GM21825 (cell line): ENCODE measurements around the gene HIPK4.
"Not testable (repeated sequence)": the region's sequence is repeated elsewhere in the genome, so short reads cannot be mapped to it uniquely, and the experiment has no call there.

ENCODE experiments used
- ATAC-seq: cut with Tn5 transposase; IDR thresholded peaks from one replicate; pipeline ENCODE4 v1.9.1; 2021; ENCODE audit warnings: mild to moderate bottlenecking, moderate library complexity; ENCODE audit not compliant: unreplicated experiment

Gene HIPK4

DNA sequence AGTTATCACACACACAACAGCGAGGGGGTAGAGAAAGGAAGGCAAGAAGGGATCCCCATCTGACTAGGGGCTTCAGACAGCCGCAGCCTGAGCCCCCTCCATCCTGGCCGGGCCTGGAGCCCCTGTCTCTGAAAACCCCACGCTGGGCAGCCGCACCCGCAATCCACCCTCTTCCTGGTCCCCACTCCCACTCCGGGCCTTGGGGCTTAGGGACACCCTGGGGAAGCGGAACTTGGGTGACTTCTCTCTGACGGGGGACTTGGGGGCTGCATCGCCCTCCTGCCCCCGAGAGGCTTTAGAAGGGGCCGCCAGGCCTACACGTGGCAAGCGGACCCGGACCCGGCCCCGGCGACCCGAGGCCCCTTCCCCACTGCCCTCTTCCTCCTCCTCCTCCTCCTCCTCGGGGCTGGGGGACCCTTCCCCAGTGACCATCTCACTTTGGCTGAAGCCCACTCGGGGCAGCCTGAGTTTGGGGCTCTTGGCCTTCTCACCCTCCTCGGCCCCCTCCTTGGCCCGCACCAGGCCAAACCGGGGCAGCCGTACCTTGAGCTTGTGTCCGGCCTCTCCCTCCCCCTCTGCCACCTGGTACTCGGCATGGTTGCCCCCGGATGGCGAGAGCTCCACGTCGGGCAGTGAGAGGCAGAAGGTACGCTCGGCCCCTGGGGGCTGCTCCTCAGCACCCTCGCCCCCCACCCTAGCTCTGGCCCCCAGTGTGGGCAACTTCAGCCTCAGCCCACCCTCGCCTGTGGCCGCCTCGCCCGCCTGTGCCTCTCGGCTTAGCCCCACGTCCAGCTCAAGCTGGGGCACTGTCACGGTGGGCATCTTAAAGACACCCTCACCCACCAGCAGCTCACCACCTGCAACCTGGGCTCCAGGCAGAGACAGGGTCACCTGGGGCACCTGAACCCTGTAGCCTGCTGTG, 4.2 kb upstream of the HIPK4 start:
- ATAC-seq: no peak

DNA sequence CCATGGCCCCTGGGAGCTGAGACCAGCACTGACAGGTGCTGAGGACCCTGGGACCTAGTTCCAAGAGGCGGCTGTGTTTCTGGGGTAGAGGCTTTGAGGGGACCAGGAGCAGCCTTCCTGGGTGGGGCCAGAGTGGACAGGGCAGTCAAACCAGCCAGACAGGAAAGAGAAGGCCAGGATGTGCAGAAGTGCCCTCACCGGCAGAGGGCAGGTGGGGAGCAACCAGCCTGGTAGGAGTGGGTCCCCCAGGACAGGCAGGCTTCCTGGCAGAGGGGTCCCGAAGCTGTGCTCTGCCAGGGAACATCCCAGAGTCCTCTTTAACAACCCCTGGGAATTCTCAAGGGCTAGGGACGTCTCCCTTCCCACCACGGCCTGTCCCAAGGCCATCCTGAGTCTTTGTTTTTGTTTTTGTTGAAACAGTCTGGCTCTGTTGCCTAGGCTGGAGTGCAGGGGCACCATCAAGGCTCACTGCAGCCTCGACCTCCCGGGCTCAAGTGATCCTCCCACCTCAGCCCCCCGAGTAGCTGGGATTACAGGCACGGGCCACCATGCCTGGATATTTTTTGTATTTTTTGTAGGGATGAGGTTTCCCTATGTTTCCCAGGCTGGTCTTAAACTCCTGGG, 3.0 kb upstream of the HIPK4 start:
- no peak for ATAC-seq

DNA sequence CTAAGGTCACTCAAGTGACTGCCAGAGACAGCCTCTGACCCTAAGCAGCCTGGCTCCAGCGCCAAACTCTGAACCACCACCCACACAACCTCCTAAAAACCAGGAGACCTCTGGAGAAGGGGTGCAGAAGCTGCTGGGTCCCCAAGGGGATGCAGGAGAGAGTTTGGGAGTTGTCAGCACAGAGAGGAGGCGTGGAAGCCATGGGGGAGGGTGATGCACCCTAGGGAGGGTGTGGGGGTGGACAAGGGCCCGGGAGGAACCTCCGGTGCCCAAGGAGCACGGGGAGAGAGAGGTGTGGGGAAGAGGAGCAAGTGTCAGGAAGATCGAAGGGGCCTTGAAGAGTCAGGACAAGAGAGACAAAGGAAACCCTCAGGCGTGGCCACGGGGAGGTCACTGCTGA, 2.1 kb upstream of the HIPK4 start:
- ATAC-seq: no peak

DNA sequence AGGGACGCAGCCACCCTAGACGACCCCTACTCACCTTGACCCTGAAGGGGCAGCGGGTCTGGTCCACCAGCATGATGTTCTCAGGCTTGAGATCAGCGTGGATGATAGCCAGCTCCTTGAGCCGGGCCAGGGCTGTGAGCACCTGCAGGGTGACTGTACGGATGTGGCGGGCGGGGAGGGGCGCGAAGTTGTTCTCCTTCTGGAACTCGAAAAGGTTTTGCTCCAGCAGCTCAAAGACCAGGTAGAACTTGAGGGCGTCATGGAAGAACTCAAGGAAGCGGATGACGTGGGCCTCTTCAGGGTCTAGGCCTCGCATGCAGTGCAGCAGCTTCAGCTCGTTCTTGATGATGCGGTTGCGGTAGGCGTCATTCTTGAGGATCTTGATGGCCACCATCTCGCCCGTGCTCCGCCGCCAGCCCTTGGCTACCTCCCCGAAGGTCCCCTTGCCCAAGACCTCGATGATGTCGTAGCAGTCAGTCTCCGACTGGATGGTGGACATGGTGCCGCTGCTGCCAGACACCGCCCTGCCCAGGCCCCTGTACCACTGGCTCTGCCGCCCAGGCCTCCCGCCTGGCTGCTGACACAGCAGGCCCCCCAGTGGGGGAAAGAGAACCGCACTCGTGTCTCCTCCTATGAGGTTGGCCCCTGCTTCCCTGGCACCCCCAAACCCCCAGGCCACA, 437 bp downstream of the HIPK4 start:
- no peak for ATAC-seq

DNA sequence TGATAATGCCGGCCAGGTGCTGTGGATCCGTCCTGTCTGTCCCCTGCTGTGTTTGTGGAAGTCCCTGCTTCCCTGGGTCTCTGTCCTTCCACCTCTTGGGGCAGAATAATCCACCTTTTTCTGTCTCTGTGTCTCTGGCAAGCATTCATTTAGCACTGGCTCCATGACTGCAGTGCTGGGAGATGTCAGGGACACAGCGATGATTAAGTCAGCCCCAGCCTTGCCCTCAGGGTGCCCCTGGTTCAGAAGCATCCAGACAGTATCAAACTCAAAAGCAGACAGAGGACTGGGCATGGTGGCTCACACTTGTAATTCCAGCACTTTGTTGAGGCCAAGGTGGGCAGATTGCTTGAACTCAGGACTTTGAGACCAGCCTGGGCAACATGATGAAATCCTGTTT, 1.5 kb downstream of the HIPK4 start:
- ATAC-seq: no peak

DNA sequence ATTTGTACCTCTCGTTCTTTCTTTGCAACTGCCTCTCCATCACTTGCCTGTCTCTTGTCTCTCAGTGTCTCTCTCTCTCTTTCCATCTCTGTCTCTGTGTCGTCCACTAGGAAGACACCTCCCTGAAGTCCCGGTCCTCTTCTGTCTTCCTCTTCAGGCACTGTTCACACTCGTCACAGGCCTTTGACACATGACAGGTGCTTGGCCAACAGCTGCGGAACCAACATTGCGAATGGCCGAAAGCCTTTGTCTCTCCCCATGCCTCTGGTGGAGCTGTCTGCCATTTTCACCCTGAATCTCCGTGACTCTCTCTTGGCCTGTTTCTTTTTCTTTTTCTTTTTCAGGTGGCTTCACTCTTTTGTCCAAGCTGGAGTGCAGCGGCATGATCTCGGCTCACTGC, 2.8 kb downstream of the HIPK4 start:
- no peak for ATAC-seq

DNA sequence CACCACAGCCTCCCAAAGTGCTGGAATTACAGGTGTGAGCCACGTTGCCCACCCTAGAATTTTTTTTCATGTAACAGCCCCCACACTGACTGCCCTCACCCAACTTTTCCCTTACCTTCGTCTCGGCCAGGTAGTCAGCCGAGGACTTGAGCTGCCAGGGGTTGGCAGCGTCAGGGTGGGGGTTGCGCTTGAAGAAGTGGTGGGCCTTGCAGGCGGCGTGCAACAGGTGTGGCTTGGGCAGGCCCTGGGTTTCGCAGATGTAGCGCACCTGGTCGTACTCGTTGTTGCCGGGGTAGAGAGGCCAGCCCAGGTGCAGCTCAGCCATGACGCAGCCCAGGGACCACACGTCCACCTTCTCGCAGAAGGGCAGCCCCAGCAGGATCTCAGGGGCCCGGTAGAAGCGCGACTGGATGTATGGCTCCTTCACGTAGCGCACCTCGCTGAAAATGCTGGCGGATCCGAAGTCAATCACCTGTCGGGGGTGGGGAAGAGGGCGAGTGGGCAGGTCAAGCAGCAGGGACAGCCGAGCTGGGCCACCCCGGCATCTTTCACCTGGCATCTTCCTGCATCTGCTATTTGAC, 6.2 kb downstream of the HIPK4 start:
- no peak for ATAC-seq

DNA sequence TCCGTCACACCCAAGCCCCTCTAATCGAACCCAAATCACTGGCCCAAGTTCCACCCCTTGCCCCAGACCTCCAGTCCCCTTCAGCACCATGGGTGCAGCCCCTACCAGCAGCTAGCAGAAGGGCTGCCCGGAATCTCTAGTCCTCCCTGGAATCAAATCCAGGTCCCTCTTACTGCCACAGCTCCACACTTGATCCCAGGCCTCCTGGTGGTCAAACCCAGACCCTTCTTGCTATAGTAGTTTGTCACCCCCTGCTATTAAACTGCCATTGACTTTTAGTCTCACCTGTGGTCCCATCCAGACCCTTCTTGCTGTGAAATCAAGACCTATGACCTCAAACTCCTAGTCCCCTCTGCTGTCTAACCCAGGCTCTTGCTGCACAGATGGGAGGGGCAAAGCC, 8.7 kb downstream of the HIPK4 start:
- no peak for ATAC-seq

DNA sequence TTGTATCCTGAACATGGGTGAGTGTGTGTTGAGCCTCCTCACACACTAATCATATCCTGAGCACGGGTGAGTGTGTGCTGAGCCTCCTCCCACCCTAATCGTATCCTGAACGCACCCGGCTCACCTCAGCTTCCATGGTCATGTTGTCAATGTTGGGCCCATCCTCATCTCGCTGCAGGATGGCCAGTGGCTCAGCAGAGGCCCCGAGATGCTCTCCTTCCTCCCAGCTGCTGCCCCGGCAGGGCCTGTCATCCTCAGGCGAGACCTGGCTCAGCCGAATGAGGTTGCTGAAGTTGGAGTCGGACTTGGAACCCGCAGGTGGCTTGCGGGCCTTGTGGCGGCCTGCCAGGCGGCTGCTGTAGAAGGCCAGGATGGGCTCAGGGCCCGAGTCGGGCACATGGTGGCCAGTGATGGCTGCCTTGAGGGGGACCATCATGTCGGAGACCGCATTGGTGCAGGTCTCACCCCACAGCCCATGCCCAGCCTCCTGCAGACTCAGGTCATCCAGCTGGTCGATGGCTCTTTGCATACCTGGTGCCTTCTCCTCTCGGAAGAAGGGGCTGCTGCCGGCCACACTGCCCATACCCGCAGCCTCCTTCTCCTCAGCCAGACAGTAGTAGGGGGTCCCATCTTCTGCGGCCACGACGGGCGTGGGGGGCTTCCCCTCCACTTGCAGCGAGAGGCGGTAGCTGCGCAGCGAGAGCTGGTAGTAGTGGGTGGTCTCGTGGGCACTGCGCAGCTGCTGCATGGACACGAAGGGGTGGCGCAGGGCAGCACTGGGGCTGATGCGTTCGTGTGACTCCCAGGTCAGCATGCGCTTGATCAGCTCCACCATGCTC, 9.6 kb downstream of the HIPK4 start:
- ATAC-seq: no peak

DNA sequence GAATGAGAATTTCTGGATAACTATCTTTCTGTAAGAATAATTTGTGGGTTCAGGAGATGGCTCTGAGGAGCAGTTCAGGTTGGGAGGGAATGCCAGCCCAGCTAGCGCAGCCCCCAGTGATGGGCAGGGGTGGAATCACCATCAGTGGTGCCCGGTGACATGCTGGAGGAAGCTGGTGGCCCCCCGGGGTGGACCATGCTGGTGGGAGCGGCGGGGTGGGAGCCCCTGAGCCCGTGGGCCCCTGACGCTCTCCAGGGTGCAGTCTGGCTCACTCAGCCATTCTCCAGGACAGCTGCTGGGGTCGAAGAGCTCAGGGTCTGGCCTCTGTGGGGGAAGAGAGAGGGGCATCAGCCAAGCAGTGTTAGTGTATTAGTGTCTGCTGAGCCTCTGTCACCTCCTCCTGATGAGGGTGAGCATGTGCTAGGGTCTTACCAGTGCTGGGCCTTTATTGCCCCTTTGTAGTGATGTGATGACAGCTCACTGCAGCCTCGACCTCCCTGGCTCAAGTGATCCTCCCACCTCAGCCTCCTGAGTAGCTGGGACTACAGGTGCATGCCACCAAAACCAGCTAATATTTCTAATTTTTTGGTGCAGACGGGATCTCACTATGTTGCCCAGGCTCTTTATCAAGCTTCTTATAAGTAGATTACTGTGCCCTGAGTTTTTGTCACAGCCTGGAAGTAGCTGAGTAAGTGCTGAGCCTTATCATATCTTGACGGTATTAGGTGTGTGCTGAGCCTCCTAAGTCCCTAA, 10.4 kb downstream of the HIPK4 start:
- no peak for ATAC-seq

DNA sequence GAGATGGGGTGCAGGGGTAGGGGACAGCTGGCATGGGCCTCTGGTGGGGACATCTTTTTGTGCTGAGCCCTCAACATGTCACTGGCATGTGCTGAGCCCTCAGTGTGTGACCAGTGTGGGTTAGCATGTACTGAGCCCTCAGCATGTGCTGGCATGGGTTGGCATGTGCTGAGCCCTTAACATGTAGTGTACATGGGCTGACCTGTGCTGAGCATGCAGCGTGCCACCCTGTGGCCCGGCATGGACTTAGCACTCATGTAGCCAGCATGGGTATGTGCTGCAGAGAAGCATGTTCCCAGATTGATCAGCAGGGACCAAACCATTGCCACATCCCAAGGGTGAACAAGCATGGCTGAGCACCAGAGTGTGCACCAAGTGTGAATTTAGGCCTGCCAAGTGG, 11.5 kb downstream of the HIPK4 start:
- ATAC-seq: no peak

DNA sequence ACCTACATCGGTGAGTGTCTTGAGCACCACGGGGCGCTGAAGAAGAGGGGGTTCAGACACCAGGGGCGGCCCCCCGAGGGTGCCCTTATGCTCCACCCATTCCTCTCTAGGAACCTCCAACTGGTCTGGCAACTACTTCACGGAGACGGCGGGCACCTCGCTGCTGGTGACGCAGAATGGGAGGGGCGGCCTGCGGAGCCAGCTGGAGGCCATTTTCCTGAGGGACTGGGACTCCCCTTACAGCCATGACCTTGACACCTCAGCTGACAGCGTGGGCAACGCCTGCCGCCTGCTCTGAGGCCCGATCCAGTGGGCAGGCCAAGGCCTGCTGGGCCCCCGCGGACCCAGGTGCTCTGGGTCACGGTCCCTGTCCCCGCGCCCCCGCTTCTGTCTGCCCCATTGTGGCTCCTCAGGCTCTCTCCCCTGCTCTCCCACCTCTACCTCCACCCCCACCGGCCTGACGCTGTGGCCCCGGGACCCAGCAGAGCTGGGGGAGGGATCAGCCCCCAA, 12.1 kb downstream of the HIPK4 start:
- ATAC-seq: no peak

DNA sequence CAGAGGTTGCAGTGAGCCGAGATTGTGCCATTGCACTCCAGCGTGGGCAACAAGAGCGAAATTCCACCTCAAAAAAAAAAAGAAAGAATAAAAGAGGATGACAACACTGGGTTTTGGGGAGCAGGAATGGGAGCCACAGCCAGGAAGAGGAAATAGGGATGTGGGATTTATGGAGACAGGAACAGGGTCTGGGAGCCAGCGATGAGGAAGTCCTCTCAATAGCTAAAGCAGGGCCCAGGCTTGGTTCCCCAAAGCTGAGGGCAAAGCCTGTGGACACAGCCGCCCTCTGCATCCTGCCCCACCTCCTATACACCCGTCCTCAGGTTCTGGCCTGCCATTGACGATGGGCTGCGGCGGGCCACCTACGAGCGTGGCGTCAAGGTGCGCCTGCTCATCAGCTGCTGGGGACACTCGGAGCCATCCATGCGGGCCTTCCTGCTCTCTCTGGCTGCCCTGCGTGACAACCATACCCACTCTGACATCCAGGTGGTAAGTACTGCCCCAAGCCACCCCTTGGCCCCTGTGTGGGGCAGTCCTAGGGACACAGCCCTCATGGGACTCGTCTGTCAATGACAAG, 13.6 kb downstream of the HIPK4 start:
- no peak for ATAC-seq

DNA sequence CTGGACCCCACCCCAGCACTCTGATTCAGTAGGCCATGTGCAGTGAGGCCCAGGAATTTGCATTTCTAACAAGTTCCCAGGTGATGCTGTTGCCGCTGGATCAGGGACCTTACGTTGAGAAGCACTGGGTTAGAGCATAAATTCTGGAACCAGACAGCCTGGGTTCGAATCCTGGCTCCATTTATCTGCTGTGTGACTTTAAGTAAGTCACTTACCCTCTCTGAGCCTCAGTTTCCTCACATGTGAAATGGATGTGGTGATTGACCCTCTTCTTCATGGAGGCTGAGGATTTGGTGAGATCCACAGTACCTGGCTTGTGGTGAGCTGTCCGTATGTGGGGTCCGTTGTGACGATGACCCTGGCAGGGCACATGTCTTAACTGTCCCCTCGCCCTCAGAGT, 15.9 kb downstream of the HIPK4 start:
- ATAC-seq: no peak

DNA sequence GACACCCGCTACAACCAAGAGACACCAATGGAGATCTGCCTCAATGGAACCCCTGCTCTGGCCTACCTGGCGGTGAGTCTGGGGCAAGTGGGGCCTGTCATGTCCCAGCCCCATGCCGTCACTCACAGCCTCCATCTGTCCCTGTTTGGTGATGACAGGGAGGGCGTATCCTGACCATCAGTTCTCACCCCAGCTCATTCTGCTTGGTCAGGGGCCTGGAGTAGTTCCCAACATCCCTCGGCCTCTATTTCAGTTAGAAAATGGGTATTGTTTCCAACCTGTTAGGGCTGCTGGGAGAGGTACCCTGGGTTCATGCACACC, 18.2 kb downstream of the HIPK4 start:
- no peak for ATAC-seq

DNA sequence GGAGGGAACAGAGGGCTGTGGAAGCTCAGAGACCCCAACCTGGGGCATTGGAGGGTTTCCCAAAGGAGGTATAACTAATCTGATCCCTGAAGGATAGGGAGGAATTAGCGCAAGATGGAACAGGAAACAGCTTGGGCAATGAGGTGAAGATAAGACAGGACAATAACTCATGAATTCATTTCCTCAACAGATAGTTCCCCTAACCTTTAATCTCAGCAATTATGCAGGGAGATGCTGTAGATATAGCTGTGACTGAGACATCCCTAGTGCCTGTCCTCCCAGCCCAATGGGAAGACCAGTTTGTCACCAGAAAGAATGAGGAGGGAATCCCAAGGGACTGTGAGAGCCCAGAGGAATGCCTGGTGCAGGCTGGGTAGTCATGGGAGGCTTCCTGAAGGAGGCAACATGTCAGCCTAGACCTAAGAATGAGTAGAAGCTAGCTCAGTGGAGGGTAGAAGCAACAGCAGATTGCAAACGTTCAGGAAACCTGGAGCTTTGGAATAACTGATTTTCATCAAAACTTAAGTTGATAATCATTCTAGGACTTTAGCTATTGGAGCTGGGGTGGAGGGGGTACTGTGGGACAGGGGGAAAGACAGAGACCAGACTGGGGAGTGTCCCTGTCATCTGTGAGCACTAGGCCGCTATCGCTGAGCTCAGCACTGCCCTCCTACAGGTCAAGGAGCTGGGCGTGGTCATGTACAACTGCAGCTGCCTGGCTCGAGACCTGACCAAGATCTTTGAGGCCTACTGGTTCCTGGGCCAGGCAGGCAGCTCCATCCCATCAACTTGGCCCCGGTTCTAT, 18.8 kb downstream of the HIPK4 start:
- no peak for ATAC-seq

DNA sequence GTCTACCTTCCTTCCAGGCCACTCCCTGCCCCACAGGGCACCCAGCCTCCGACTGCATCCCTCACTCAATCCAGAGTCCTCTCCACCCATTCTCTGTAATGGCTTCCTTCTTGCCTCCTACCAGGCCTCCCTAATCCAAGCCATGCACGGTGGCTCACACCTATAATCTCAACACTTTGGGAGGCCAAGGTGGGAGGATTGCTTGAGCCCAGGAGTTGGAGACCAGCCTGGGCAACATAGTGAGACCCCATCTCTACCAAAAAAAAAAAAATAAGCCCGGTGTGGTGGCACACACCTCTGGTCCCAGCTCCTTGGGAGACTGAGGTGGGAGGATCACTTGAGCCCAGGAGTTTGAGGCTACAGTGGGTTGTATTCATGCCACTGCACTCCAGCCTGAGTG, 19.7 kb downstream of the HIPK4 start:
- ATAC-seq: not testable (repeated sequence)

DNA sequence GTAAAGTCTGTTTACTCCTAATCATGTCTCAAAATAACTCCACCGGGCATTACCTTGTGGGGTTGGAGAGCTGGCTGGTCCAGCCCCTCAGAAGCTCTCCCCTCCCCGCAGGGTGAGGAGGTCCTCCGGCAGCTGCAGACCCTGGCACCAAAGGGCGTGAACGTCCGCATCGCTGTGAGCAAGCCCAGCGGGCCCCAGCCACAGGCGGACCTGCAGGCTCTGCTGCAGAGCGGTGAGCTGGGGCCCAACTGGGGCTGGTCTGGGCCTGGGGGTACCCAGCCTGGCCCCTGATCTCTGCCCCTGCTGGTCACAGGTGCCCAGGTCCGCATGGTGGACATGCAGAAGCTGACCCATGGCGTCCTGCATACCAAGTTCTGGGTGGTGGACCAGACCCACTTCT, 20.2 kb downstream of the HIPK4 start:
- no peak for ATAC-seq
